SK-N-SH (cell line): ENCODE results near the gene GPR146. TPM values are rescaled to one million over a fixed set of nuclear protein-coding genes. Genes with fewer than 3 reads are reported as not detected.

ENCODE experiments used
- CTCF ChIA-PET: fragments of 300-600, 350-600 bp; formaldehyde crosslinking; extraction: SDS; loops from one replicate; lab custom pipeline; 2021; lab: Yijun Ruan, JAX
- POLR2A ChIA-PET: fragments of 350-600 bp; sonication (Branson Sonifier 250); formaldehyde crosslinking; extraction: SDS; loops from one replicate; lab custom pipeline; 2020; ENCODE audit warnings: antibody characterized with exemption, inconsistent platforms; lab: Yijun Ruan, JAX
- DNase-seq: peaks from one replicate; pipeline ENCODE4 v3.0.0; 2012
- H2AFZ ChIP-seq: fragments of 200-600 bp; sonication (generic); 2 replicates; pipeline ENCODE4 v1.8.1; 2016; ENCODE audit warnings: antibody characterized with exemption, mild to moderate bottlenecking, low read depth
- H3F3A ChIP-seq: fragments of 200-600 bp; sonication (generic); replicated peaks from 2 replicates; pipeline ENCODE3; 2016; ENCODE audit warnings: antibody characterized with exemption, mild to moderate bottlenecking; ENCODE audit not compliant: insufficient read depth
- H3K27ac ChIP-seq, 2 experiments: fragments of 200-500 bp in 1 of 2; fragments of 200-600 bp in 1 of 2; sonication (Bioruptor generic) in 1 of 2; sonication (generic), shearing (Covaris generic) in 1 of 2; 2 replicates each; pipeline versions ENCODE4 v1.5.1 to v1.6.1; 2014 to 2016; ENCODE audit warnings: low read depth in 2 of 2, inconsistent platforms in 1 of 2, low read length in 1 of 2, mild to moderate bottlenecking in 1 of 2, mixed read lengths in 1 of 2
- H3K27me3 ChIP-seq: fragments of 200-600 bp; sonication (generic), shearing (Covaris generic); 2 replicates; pipeline ENCODE4 v1.6.1; 2016; ENCODE audit warnings: mixed run types; ENCODE audit not compliant: insufficient read depth
- H3K36me3 ChIP-seq, 2 experiments: fragments of 200-500 bp in 1 of 2; fragments of 200-600 bp in 1 of 2; sonication (Bioruptor generic) in 1 of 2; sonication (generic) in 1 of 2; replicated peaks in 1 of 2; 2 replicates each; pipeline versions ENCODE3 to v1.5.1; 2014 to 2016; ENCODE audit warnings: low read length in 1 of 2, mild to moderate bottlenecking in 1 of 2; ENCODE audit not compliant: insufficient read depth in 2 of 2, control insufficient read depth in 1 of 2
- H3K4me1 ChIP-seq, 2 experiments: fragments of 200-500 bp in 1 of 2; fragments of 200-600 bp in 1 of 2; sonication (Bioruptor generic) in 1 of 2; sonication (generic), shearing (Covaris generic) in 1 of 2; 2 replicates each; pipeline versions ENCODE4 v1.5.1 to v1.6.1; 2014 to 2016; ENCODE audit warnings: low read depth in 1 of 2, low read length in 1 of 2, mixed run types in 1 of 2; ENCODE audit not compliant: insufficient read depth in 2 of 2, control insufficient read depth in 1 of 2
- H3K4me2 ChIP-seq: fragments of 200-600 bp; sonication (generic), shearing (Covaris generic); 2 replicates; pipeline ENCODE4 v1.6.1; 2017; ENCODE audit warnings: mixed run types
- H3K4me3 ChIP-seq, 2 experiments: fragments of 200-500 bp in 1 of 2; fragments of 200-600 bp in 1 of 2; sonication (Bioruptor generic) in 1 of 2; sonication (generic), shearing (Covaris generic) in 1 of 2; 2 replicates each; pipeline versions ENCODE4 v1.5.1 to v1.8.1; 2014 to 2016; ENCODE audit warnings: low read depth in 2 of 2, inconsistent platforms in 1 of 2, low read length in 1 of 2, mild to moderate bottlenecking in 1 of 2, mixed read lengths in 1 of 2, moderate library complexity in 1 of 2
- H3K79me2 ChIP-seq: fragments of 200-600 bp; sonication (generic); 2 replicates; pipeline ENCODE4 v1.8.1; 2017; ENCODE audit warnings: mild to moderate bottlenecking; ENCODE audit not compliant: insufficient read depth
- H3K9ac ChIP-seq: fragments of 200-600 bp; sonication (generic); 2 replicates; pipeline ENCODE4 v1.6.1; 2017; ENCODE audit warnings: mixed run types
- H3K9me2 ChIP-seq: fragments of 200-600 bp; sonication (generic); 2 replicates; pipeline ENCODE4 v1.6.1; 2017; ENCODE audit warnings: mixed run types
- H3K9me3 ChIP-seq: fragments of 200-600 bp; sonication (generic); 2 replicates; pipeline ENCODE4 v1.6.1; 2017; ENCODE audit warnings: mixed run types, mild to moderate bottlenecking, moderate library complexity
- H4K20me1 ChIP-seq: fragments of 200-600 bp; sonication (generic); 2 replicates; pipeline ENCODE4 v1.6.1; 2017; ENCODE audit warnings: mild to moderate bottlenecking, mixed run types; ENCODE audit not compliant: insufficient read depth
- CTCF ChIP-seq: fragments of 200-600 bp; sonication (generic); IDR thresholded peaks from 2 replicates; pipeline ENCODE4 v1.6.1; 2017; ENCODE audit warnings: antibody characterized with exemption, mild to moderate bottlenecking, moderate library complexity
- ELF1 ChIP-seq: IDR thresholded peaks from 2 replicates; pipeline ENCODE4 v1.4.0; 2012
- EP300 ChIP-seq, 2 experiments: IDR thresholded peaks; 2 replicates each; pipeline versions ENCODE4 v1.4.0 to v1.6.1; 2012; ENCODE audit warnings: borderline replicate concordance in 1 of 2, low read depth in 1 of 2, low read length in 1 of 2
- EZH2phosphoT487 ChIP-seq: fragments of 200-600 bp; sonication (generic); IDR thresholded peaks from 2 replicates; pipeline ENCODE4 v1.6.1; 2017; ENCODE audit warnings: low read depth, mixed run types, mild to moderate bottlenecking, antibody characterized with exemption, moderate library complexity, borderline replicate concordance
- GATA2 ChIP-seq: sonication (generic); formaldehyde crosslinking; IDR thresholded peaks from 2 replicates; pipeline ENCODE4 v1.5.0; 2020; ENCODE audit warnings: mild to moderate bottlenecking, missing genetic modification reagents
- JUND ChIP-seq: IDR thresholded peaks from 2 replicates; pipeline ENCODE4 v1.4.0; 2012
- MEF2A ChIP-seq: IDR thresholded peaks from 2 replicates; pipeline ENCODE4 v1.4.0; 2012; ENCODE audit warnings: low read depth, borderline replicate concordance
- NRF1 ChIP-seq: IDR thresholded peaks from 2 replicates; pipeline ENCODE4 v1.6.1; 2012; ENCODE audit warnings: low read depth, mild to moderate bottlenecking, low read length
- PBX3 ChIP-seq: IDR thresholded peaks from 2 replicates; pipeline ENCODE4; 2012
- RAD21 ChIP-seq: IDR thresholded peaks from 2 replicates; pipeline ENCODE4 v1.6.1; 2012; ENCODE audit warnings: mild to moderate bottlenecking, low read length
- SIN3A ChIP-seq: IDR thresholded peaks from 2 replicates; pipeline ENCODE4 v1.6.1; 2012; ENCODE audit warnings: low read depth, mild to moderate bottlenecking, low read length, moderate library complexity, borderline replicate concordance
- SMC3 ChIP-seq: IDR thresholded peaks from 2 replicates; pipeline ENCODE4 v1.6.1; 2012; ENCODE audit warnings: low read depth, low read length, improper control_type of control experiment
- TAF1 ChIP-seq: IDR thresholded peaks from 2 replicates; pipeline ENCODE4 v1.6.1; 2012; ENCODE audit warnings: low read depth, mild to moderate bottlenecking, low read length, moderate library complexity, borderline replicate concordance
- TEAD4 ChIP-seq: IDR thresholded peaks from 2 replicates; pipeline ENCODE4 v1.4.0; 2012; ENCODE audit warnings: mild to moderate bottlenecking, borderline replicate concordance; ENCODE audit not compliant: insufficient read depth
- WGBS: methylation state at CpG from one replicate; pipeline ENCODE4 v1.1.6; 2017; ENCODE audit warnings: low lambda C conversion rate; 5-methylcytosine and 5-hydroxymethylcytosine counted together
- polyA plus RNA-seq, 3 experiments: library from polyadenylated mRNA; depleted of rRNA; stranded (reverse); fragments of >200 nt; gene quantifications; 2 replicates each; pipeline ENCODE4 v1.2.3, GENCODE V29; 2012
- TF ChIP-seq, protein P1 (sequence below): IDR thresholded peaks from 2 replicates; pipeline ENCODE4 v1.4.0; 2012; ENCODE audit warnings: low read depth
- TF ChIP-seq, protein P2 (sequence below): IDR thresholded peaks from 2 replicates; pipeline ENCODE4 v1.4.0; 2012; ENCODE audit warnings: low read depth, borderline replicate concordance
- TF ChIP-seq, protein P3 (sequence below): fragments of 150-350 bp; IDR thresholded peaks from 2 replicates; pipeline ENCODE4 v1.6.1; 2016; ENCODE audit warnings: mild to moderate bottlenecking, low read depth, low read length

GPR146 gene
- polyA plus RNA-seq, 1 of the 3 experiments (the other 2 are of a cell fraction) = 1.4 TPM

DNA sequence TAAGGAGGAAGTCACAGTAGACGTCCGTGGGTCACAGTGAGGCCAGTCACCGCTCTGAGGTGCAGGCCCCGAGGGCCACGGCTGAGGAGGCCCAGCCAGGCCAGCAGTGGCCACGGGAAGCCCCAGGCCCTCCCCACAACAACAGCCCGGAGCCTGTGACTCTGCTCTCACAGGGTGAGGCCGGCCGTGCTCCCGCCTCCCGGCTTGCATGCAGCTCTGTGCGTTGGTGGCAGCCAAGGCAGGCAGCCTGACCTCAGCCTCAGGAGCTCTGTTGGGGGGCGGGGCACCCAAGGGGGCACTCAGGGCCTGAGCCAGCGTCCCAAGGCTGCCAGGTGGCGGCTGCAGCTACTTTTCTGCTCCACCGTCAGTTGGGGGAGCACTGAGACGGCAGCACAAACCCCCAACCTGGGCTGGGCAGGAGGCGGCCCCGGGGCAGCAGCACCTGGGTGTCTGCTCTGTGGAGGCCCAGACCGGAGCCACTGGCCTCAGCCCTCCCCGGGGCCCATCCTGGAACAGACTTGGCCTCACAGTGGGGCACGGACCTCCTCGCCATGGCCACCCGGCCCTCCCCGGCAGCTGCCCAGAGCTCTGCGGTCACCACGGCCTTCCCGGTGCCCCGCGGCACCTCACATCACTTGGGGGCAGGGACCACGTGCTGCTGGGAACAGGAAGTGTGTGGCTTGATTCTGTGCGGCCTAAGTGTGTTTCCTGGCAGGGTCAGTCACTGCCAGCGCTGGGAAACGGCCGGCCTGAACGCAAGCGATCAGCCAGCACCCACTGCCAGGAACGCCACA is 48.1 kb upstream of the GPR146 start:
- Histone ChIP-seq H3K9me2 (no peaks in the 10 kb centered on the region), H4K20me1 (peaks cover 4% of the 10 kb centered on the region; the same call in 1 of the 2 replicates), H3K9me3 (no peaks in the 10 kb centered on the region), H3K9ac (no peak overlapping the region), H3K4me2 (no peak overlapping the region), H2AFZ (no peak overlapping the region), H3F3A (peaks cover 10% of the 10 kb centered on the region), H3K36me3 (peaks cover 4 to 44% of the 10 kb centered on the region in 2 experiments), H3K4me1 (peaks cover 3 to 7% of the 10 kb centered on the region in 2 experiments; a peak in 2 of 4 replicates), H3K79me2 (no peaks in the 10 kb centered on the region), H3K27ac (no peak overlapping the region), H3K27me3 (no peaks in the 10 kb centered on the region), H3K4me3 (no peak overlapping the region)
- no peak for DNase-seq
- ChIA-PET POLR2A (no interaction called here), CTCF (interaction anchor here (1.1 to 11.2 kb wide), 5 partner anchors 17 to 180 kb away, joined by 3 to 756 read pairs (median 114); partner anchors contain the start of genes GPER1 and GPR146)
- 89% methylated on average over 28 of the region's 38 CpGs for WGBS
- TF ChIP-seq TAF1 (no peak), PBX3 (no peak), GATA2 (CRISPR knock-in tag) (no peak), TEAD4 (no peak), ELF1 (no peak)

DNA sequence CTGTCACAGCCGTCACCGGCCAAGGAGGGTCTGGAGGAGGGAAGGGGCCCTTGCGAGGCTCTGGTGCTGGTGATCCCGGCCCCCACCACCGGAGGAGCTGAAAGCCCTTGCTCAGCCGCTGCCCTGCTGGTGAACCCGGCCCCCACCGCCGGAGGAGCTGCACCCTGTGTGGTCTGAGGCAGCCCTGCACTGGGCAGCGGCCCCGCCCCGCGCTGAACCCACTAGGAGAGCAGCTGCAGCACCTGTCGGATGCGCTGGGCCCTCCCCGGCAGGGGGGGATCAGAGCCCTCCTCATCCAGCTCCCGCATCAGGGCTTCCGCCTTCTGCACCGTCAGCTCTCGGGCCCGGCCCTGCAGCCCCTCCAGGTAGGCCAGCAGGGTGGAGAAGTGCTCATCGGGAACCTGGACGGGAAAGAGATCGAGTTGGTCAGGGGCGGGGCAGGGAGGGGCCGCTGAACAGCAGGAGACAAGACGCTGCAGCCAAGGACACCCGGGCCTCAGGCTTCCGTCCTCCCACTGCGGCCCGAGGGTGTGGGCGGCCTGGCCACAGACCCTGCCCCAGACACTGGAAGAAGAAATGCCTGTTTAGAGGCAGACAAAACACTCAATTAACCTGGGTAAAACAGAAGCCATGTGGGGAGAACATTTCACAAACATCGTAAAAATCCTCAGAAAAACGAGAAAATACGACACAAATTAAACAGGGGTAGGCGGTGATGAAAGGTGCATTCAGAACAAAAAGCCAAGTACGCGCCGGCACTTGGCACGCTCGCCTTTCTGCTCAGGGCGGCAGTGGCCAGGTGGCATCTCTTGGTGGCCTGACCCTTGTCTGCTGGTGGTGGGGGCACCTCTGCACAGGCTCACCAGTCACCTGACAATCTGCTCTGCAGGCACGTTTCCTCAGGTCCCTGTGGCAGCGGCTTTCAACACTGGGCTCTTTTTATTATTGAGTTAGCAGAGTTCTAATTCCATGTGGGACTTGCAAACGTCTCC is 46.6 kb upstream of the GPR146 start:
- Histone ChIP-seq H3K4me2 (no peak overlapping the region), H3K36me3 (peaks cover 4 to 44% of the 10 kb centered on the region in 2 experiments)
- POLR2A ChIA-PET = no interaction called here
- TF ChIP-seq EP300 (IDR thresholded peaks at IDR 0.05; ENCODE audit: borderline replicate concordance in 1 of 2, low read depth in 1 of 2, low read length in 1 of 2) (no peak), JUND (no peak), NRF1 (no peak), SIN3A (no peak), CTCF (no peak; the same call in 1 of the 2 replicates), TAF1 (no peak), SMC3 (no peak), RAD21 (no peak), MEF2A (no peak), EZH2phosphoT487 (no peak)
- TF ChIP-seq, protein P1, sequence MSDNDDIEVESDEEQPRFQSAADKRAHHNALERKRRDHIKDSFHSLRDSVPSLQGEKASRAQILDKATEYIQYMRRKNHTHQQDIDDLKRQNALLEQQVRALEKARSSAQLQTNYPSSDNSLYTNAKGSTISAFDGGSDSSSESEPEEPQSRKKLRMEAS = no peak
- TF ChIP-seq, protein P2, sequence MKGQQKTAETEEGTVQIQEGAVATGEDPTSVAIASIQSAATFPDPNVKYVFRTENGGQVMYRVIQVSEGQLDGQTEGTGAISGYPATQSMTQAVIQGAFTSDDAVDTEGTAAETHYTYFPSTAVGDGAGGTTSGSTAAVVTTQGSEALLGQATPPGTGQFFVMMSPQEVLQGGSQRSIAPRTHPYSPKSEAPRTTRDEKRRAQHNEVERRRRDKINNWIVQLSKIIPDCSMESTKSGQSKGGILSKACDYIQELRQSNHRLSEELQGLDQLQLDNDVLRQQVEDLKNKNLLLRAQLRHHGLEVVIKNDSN = no peak
- TF ChIP-seq, protein P3, sequence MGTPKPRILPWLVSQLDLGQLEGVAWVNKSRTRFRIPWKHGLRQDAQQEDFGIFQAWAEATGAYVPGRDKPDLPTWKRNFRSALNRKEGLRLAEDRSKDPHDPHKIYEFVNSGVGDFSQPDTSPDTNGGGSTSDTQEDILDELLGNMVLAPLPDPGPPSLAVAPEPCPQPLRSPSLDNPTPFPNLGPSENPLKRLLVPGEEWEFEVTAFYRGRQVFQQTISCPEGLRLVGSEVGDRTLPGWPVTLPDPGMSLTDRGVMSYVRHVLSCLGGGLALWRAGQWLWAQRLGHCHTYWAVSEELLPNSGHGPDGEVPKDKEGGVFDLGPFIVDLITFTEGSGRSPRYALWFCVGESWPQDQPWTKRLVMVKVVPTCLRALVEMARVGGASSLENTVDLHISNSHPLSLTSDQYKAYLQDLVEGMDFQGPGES = no peak
- TF ChIP-seq, all 33 proteins: peak for 0
- Histone ChIP-seq H3K9me3 (no peaks in the 10 kb centered on the region), H3K4me1 (peaks cover 3 to 6% of the 10 kb centered on the region in 2 experiments; a peak in 2 of 4 replicates), H2AFZ (no peak overlapping the region), H3K4me3 (no peak overlapping the region), H3K9me2 (no peaks in the 10 kb centered on the region), H3K79me2 (no peaks in the 10 kb centered on the region), H3F3A (peaks cover 10% of the 10 kb centered on the region), H3K27ac (no peak overlapping the region), H3K27me3 (no peaks in the 10 kb centered on the region), H4K20me1 (peaks cover 4% of the 10 kb centered on the region; the same call in 1 of the 2 replicates), H3K9ac (no peak overlapping the region)
- no peak for DNase-seq
- WGBS = 95% methylated on average over 36 of the region's 45 CpGs
- CTCF ChIA-PET = interaction anchor here (0.8 to 11.2 kb wide), 5 partner anchors 56 to 146 kb away, joined by 3 to 756 read pairs (median 114); partner anchors contain the start of genes GPER1 and GPR146
